Measurements from ENCODE around the gene ADCY6.
"Not testable (repeated sequence)": the region's sequence is repeated elsewhere in the genome, so short reads cannot be mapped to it uniquely, and the experiment has no call there.

ADCY6 gene

DNA sequence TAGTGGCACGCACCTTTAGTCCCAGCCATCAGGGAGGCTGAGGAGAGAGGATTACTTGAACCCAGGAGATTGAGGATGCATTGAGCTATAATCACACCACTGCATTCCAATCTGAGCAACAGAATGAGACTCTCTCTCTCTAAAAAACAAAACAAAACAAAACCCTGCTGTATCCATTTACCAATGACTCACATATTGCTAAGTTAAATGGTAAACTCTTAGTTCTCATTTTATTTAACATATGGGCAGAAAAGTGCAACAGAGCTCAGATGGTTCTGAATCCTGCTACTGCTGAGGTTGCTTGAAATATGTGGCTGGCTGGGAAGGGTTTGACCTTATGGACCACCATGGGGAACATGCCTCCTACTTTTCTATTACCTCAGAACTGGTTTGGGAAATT, 38.7 kb downstream of the ADCY6 start:
- no peak for DNase-seq

DNA sequence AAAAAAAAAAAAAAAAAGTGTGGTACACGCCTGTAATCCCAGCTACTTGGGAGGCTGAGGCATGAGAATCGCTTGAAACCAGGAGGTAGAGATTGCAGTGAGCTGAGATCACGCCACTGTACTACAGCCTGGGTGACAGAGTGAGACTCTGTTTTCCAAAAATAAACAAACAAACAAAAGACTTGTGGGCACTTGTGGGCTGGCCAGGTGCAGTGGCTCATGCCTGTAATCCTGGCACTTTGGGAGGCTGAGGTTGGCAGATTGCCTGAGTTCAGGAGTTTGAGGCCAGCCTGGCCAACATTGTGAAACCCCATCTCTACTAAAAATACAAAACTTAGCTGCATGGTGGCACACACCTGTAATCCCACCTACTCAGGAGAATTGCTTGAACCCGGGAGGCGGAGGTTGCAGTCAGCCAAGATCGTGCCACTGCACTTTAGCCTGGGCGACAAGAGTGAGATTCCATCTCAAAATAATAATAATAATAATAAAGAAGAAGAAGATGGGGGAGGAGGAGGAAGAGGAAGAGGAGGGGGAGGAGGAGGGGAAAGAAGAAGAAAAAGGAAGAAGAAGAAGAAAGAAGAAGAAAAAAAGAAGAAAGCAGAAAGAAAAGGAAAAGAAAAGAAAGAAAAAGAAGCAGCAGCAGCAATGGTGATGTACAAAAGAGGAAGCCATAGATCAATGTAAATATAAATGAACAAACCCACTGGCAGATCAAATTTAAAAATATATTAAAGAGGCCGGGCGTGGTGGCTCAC, 44.5 kb downstream of the ADCY6 start:
- no peak for DNase-seq

DNA sequence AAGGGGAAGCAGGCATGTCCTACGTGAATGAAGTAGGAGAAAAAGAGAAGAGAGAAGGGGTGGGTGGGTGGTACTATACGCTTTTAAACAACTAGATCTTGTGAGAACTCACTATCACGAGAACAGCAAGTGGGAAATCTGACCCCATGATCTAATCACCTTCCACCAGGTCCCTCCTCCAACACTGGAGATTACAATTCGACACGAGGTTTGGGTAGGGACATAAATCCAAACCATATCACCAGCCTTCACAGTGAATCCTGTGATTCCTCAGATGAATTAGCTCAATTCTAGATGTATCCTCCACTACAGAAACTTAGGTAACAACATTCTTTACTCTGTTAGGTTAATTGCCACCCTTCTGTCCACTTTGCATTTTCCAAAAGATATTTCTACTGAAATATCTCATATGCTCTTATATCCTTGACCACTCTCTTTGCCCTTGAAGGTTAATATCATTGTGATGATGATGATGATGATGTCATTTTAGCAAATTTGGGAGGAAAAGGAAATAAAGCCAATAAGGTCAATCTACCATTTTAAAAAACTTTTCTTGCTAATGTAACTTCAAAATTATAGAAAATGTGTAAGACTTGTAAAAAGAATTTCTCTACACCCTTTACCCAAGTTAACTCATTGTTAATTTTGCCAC, 49.1 kb downstream of the ADCY6 start:
- peak; percentile 6 to 20 for DNase-seq

DNA sequence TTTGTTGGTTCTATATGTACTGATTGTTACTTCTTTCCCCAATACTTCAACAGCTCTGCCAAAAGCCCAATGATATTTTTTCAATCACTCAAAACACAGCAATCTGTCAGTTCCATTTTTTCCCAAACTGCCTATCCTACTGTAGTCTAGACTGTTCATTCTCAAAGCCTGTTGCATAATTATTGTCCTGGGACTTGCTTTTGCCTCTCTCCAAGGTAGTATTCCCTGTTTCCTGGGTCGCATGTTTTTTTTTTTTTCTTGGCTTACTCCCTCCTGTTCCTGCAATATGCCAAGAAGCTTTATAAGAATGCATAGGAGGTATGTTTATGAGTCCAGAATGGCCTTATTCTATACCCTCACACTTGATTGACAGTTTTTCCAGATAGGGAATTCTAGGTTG, 52.4 kb downstream of the ADCY6 start:
- no peak for DNase-seq

DNA sequence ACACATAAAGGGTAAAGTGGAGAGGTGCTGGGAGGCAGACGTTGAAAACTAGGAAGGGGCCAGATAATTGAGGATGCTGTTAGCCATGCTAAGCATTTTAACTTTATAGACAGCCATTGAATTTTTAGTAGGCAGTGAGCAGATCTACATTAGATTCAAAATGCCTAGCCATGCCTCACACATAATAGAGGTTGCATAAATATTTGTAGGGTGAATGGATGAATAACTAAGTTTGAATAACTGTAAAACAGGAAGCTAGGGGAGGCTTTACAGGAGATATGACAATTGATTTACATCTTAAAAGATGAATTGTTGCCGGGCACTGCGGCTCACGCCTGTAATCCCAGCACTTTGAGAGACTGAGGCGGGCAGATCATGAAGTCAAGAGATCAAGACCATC, 60.1 kb downstream of the ADCY6 start:
- no peak for DNase-seq

DNA sequence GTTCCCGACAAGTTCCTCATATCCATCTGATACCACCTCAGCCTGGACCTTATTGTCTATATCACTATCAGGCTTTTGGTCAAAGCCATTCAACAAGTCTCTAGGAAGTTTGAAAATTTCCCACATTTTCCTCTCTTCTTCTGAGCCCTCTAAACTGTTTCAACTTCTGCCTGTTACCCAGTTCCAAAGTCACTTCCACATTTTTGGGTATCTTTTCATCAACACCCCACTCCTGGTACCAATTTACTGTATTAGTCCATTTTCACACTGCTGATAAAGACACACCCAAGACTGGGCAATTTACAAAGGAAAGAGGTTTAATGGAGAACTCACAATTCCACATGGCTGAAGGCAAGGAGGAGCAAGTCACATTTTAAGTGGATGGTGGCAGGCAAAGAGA, 68.2 kb downstream of the ADCY6 start:
- DNase-seq: not testable (repeated sequence)

DNA sequence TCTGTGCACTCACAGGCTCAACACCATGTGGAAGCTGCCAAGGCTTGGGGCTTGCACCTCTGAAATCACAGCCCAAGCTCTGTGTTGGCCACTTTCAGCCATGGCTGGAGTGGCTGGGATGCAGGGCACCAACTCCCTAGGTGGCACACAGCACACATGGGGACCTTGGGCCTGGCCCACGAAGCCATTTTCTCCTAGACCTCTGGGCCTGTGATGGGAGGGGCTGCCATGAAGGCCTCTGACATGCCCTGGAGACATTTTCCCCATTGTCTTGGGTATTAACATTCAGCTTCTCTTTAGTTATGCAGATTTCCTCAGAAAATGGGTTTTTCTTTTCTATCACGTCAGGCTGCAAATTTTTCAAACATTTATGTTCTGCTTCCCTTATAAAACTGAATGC, 68.7 kb downstream of the ADCY6 start:
- not testable (repeated sequence) for DNase-seq

DNA sequence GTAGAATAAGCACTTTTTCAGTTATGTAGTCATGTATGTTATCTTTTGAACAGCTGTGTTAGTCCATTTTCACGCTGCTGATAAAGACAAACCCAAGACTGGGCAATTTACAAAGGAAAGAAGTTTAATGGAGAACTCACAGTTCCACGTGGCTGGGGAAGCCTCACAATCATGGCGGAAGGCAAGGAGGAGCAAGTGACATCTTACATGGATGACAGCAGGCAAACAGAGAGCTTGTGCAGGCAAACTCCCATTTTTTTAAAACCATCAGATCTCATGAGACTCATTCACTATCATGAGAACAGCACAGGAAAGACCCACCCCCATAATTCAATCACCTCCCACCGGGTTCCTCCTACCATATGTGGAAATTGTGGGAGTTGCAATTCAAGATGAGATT, 69.9 kb downstream of the ADCY6 start:
- not testable (repeated sequence) for DNase-seq

DNA sequence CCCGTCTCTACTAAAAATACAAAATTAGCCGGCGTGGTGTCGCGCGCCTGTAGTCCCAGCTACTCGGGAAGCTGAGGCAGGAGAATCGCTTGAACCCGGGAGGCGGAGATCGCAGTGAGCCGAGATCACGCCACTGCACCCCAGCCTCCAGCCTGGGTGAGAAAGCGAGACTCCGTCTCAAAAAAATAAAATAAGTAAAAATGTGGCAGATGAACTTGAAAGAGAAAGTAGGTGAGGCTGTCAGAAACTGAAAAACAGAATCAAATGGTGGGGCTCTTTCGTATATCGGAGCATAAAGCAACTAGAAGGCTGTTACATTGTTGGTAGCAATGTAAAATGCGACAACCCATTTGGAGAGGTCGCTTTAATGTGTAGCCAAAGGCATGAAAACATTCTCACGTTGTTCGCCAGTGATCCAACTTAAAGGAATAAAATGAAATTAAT, 71.6 kb downstream of the ADCY6 start:
- peak in 1 of 2 donors; percentile 4 for DNase-seq

DNA sequence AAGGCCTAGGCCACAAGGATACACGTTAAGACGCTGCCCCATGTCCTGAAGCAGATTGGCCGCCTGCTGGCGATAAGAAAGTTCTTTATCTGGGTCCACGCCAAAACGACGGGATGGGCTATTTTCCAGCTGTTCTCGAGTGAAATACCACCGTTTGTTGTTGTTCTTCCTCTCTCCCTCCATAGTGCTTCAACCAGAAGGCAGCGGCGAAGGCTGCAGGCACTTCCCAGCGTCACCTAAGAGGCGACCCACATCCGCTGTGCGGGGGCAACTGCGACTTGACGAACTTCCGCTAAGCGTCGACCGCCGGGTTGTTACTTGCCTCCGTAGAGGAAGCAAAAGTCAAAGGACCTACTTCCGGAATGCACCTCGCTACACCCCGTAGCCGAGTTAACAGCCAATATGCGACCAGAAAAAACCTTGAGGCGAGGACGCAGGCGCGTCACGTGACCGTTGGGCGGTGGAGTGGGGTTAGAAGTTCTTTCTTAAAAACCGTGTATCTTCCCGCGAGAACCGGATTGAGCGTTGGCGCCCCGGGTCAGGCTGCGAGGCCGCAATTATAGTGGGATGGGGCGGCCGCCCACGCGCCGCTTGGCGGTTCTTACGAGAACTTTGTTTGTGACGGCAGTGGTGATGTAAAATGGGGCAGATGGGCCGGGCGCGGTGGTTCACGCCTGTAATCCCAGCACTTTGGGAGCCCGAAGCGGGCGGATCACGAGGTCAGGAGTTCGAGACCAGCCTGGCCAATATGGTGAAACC, 72.2 kb downstream of the ADCY6 start, which contains the start of gene CCNT1:
Gene CCNT1 (minus strand): TSS at position 215 of the 759 bp plus-strand sequence. CDS start 32 bp downstream, at position 183.
- peak; percentile 100 for DNase-seq

All from inflammatory macrophage treated with lipopolysaccharide for 1 hour (primary cell).